WTC11 (cell line): ENCODE measurements around the gene MSI2. TPM values are rescaled to one million over a fixed set of nuclear protein-coding genes. Genes with fewer than 3 reads are reported as not detected.

ENCODE experiments used
- ATAC-seq: fragments of 200-7000 bp; cut with Tn5 transposase; 2 replicates; pipeline ENCODE4 v1.10.0; 2021; ENCODE audit warnings: mild to moderate bottlenecking, moderate library complexity
- CTCF ChIA-PET: fragments of 300-600 bp; sonication (Branson Sonifier 250); formaldehyde crosslinking; loops from one replicate; lab custom pipeline; 2021; ENCODE audit warnings: antibody characterized with exemption; lab: Charles Lee
- POLR2A ChIA-PET: fragments of 350-600 bp; sonication (Branson Sonifier 250); formaldehyde crosslinking; loops from one replicate; lab custom pipeline; 2021; ENCODE audit warnings: antibody characterized with exemption; lab: Charles Lee
- DNase-seq: peaks from one replicate; pipeline ENCODE4 v3.0.0; 2021; ENCODE audit warnings: low spot score
- H3K27ac Mint-ChIP-seq: 2 replicates; pipeline ENCODE4 v1.8.0; 2021; ENCODE audit warnings: mixed read lengths
- H3K27me3 Mint-ChIP-seq: 2 replicates; pipeline ENCODE4 v1.8.0; 2021; ENCODE audit warnings: low read depth, mild to moderate bottlenecking, moderate library complexity, mixed read lengths
- H3K36me3 Mint-ChIP-seq: 2 replicates; pipeline ENCODE4 v1.8.0; 2021; ENCODE audit warnings: mixed read lengths
- H3K4me1 Mint-ChIP-seq: 2 replicates; pipeline ENCODE4 v1.8.0; 2022; ENCODE audit warnings: mixed read lengths
- H3K4me3 Mint-ChIP-seq: 2 replicates; pipeline ENCODE4 v1.8.0; 2021; ENCODE audit warnings: mild to moderate bottlenecking, moderate library complexity, mixed read lengths
- H3K9me3 Mint-ChIP-seq: 2 replicates; pipeline ENCODE4 v1.8.0; 2021; ENCODE audit warnings: mixed read lengths
- AR ChIP-seq: fragments of 250-450 bp; sonication (Bioruptor Pico); IDR thresholded peaks from 2 replicates; pipeline ENCODE4 v1.9.0; 2021; ENCODE audit warnings: mild to moderate bottlenecking
- CBFB ChIP-seq: sonication (generic); formaldehyde crosslinking; IDR thresholded peaks from 2 replicates; pipeline ENCODE4 v1.8.1; 2022; ENCODE audit warnings: mild to moderate bottlenecking, low read depth, missing genetic modification reagents
- CREB1 ChIP-seq: sonication (generic); formaldehyde crosslinking; IDR thresholded peaks from 2 replicates; pipeline ENCODE4 v1.8.0; 2023; ENCODE audit warnings: mild to moderate bottlenecking, missing genetic modification reagents
- CTCF ChIP-seq: fragments of 200-600 bp; IDR thresholded peaks from 2 replicates; pipeline ENCODE4 v1.8.0; 2022; ENCODE audit warnings: antibody characterized with exemption
- E2F4 ChIP-seq: sonication (generic); formaldehyde crosslinking; IDR thresholded peaks from 2 replicates; pipeline ENCODE4 v1.8.1; 2022; ENCODE audit warnings: low read depth, mild to moderate bottlenecking, moderate library complexity, missing genetic modification reagents, borderline replicate concordance
- ESRRA ChIP-seq: sonication (generic); formaldehyde crosslinking; IDR thresholded peaks from 2 replicates; pipeline ENCODE4 v1.8.1; 2022; ENCODE audit warnings: mild to moderate bottlenecking, missing genetic modification reagents, borderline replicate concordance
- FOXJ3 ChIP-seq: sonication (generic); formaldehyde crosslinking; IDR thresholded peaks from 2 replicates; pipeline ENCODE4 v1.9.0; 2021; ENCODE audit warnings: missing genetic modification reagents, mild to moderate bottlenecking, borderline replicate concordance
- MAX ChIP-seq: sonication (generic); formaldehyde crosslinking; IDR thresholded peaks from 2 replicates; pipeline ENCODE4 v1.8.0; 2022; ENCODE audit warnings: mild to moderate bottlenecking, missing genetic modification reagents
- MLX ChIP-seq: sonication (generic); formaldehyde crosslinking; IDR thresholded peaks from 2 replicates; pipeline ENCODE4 v1.8.1; 2023; ENCODE audit warnings: mild to moderate bottlenecking, missing genetic modification reagents, moderate library complexity
- MXD4 ChIP-seq: fragments of 250-450 bp; sonication (Bioruptor Pico); IDR thresholded peaks from 2 replicates; pipeline ENCODE4 v1.8.0; 2021; ENCODE audit warnings: mild to moderate bottlenecking, moderate library complexity, borderline replicate concordance
- NR2C2 ChIP-seq: sonication (generic); formaldehyde crosslinking; IDR thresholded peaks from 2 replicates; pipeline ENCODE4 v1.8.0; 2022; ENCODE audit warnings: mild to moderate bottlenecking, missing genetic modification reagents
- OVOL2 ChIP-seq: fragments of 250-450 bp; sonication (Bioruptor Pico); IDR thresholded peaks from 2 replicates; pipeline ENCODE4 v1.9.0; 2021; ENCODE audit warnings: mild to moderate bottlenecking, borderline replicate concordance
- PRRX2 ChIP-seq: fragments of 250-450 bp; sonication (Bioruptor Pico); IDR thresholded peaks from 2 replicates; pipeline ENCODE4 v1.8.0; 2021; ENCODE audit warnings: mild to moderate bottlenecking
- RORB ChIP-seq: fragments of 250-450 bp; sonication (Bioruptor Pico); IDR thresholded peaks from 2 replicates; pipeline ENCODE4 v1.9.0; 2021; ENCODE audit warnings: mild to moderate bottlenecking
- SMAD3 ChIP-seq: sonication (generic); formaldehyde crosslinking; IDR thresholded peaks from 2 replicates; pipeline ENCODE4 v1.8.0; 2022; ENCODE audit warnings: missing genetic modification reagents, mild to moderate bottlenecking, borderline replicate concordance
- SMAD4 ChIP-seq: sonication (generic); formaldehyde crosslinking; IDR thresholded peaks from 2 replicates; pipeline ENCODE4 v1.8.0; 2022; ENCODE audit warnings: mild to moderate bottlenecking, missing genetic modification reagents
- TEAD1 ChIP-seq: sonication (generic); formaldehyde crosslinking; IDR thresholded peaks from 2 replicates; pipeline ENCODE4 v1.8.0; 2022; ENCODE audit warnings: mild to moderate bottlenecking, missing genetic modification reagents
- ZBTB43 ChIP-seq: sonication (generic); formaldehyde crosslinking; IDR thresholded peaks from 2 replicates; pipeline ENCODE4 v1.8.1; 2023; ENCODE audit warnings: mild to moderate bottlenecking, missing genetic modification reagents
- ZNF219 ChIP-seq: sonication (generic); formaldehyde crosslinking; IDR thresholded peaks from 2 replicates; pipeline ENCODE4 v1.8.0; 2023; ENCODE audit warnings: missing genetic modification reagents, mild to moderate bottlenecking, borderline replicate concordance
- ZNF317 ChIP-seq: sonication (generic); formaldehyde crosslinking; IDR thresholded peaks from 2 replicates; pipeline ENCODE4 v1.8.1; 2023; ENCODE audit warnings: low read depth, mild to moderate bottlenecking, moderate library complexity, missing genetic modification reagents, borderline replicate concordance
- ZNF396 ChIP-seq: fragments of 250-450 bp; sonication (Bioruptor Pico); IDR thresholded peaks from 2 replicates; pipeline ENCODE4 v1.8.0; 2021; ENCODE audit warnings: mild to moderate bottlenecking, moderate library complexity, borderline replicate concordance
- total RNA-seq: library from RNA; stranded (reverse); gene quantifications from 3 replicates; pipeline ENCODE4 v1.2.3, GENCODE V29; 2021
- TF ChIP-seq, protein P1 (sequence below): fragments of 250-450 bp; sonication (Bioruptor Pico); IDR thresholded peaks from 2 replicates; pipeline ENCODE4 v2.1.2; 2022; ENCODE audit warnings: mild to moderate bottlenecking, moderate library complexity
- TF ChIP-seq, protein P2 (sequence below): sonication (generic); formaldehyde crosslinking; IDR thresholded peaks from 2 replicates; pipeline ENCODE4 v1.8.0; 2023; ENCODE audit warnings: missing genetic modification reagents
- TF ChIP-seq, protein P3 (sequence below): sonication (generic); formaldehyde crosslinking; IDR thresholded peaks from 2 replicates; pipeline ENCODE4 v1.8.1; 2022; ENCODE audit warnings: mild to moderate bottlenecking, moderate library complexity, missing genetic modification reagents

Gene MSI2
- total RNA-seq, 1 experiment from 2014 or later: 82.1 TPM

DNA sequence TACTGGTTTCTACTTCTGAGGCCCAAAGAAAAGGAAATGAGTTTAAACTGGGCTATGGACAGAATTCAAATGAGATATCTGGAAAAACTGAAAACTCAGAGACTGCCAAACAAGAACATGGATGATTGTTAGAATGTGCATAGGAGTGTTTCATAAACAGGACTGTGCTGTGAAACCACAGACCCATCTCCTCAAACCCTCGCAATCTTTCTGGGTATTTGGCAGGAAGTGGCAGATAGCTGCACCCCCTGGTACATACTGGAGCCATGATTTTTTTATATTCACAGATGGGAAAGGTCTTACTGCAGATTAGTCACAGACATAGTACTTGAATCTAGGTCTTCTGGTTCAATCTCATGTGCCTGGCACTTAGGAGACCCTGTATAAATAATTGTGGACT lies 343.8 kb downstream of the MSI2 start:
- ChIA-PET CTCF (interaction anchor here (0.7 to 7.5 kb wide), 3 partner anchors 14 to 71 kb away, joined by 3 to 107 read pairs (median 3); no protein-coding TSS in a partner anchor), POLR2A (no interaction called here)
- DNase-seq (no peak), ATAC-seq (no peak)
- Mint-ChIP-seq H3K4me1 (peaks cover 17% of the 10 kb centered on the region), H3K36me3 (0 out of 2 replicates have a peak, but pooled peaks cover 3% of the 10 kb centered on the region), H3K9me3 (peaks cover 3% of the 10 kb centered on the region), H3K27ac (no peak overlapping the region), H3K4me3 (no peak overlapping the region), H3K27me3 (no peaks in the 10 kb centered on the region)
- TF ChIP-seq CBFB (CRISPR knock-in tag) (no peak), MXD4 (CRISPR knock-in tag) (no peak), MAX (CRISPR knock-in tag) (no peak), TEAD1 (CRISPR knock-in tag) (no peak), CREB1 (CRISPR knock-in tag) (no peak), SMAD3 (CRISPR knock-in tag) (no peak), E2F4 (CRISPR knock-in tag) (no peak), SMAD4 (CRISPR knock-in tag) (no peak), FOXJ3 (CRISPR knock-in tag) (no peak), CTCF (no peak), AR (CRISPR knock-in tag) (no peak), MLX (CRISPR knock-in tag) (no peak)

- no peak overlapping the region for H3K4me3 Mint-ChIP-seq
- no peak for DNase-seq
- peaks cover 28% of the 10 kb centered on the region for H3K4me1 Mint-ChIP-seq
- ChIA-PET POLR2A (no interaction called here), CTCF (interaction anchor here (0.9 to 7.5 kb wide), 9 partner anchors 21 to 359 kb away, joined by 3 to 107 read pairs (median 3); no protein-coding TSS in a partner anchor)
- no peaks in the 10 kb centered on the region for H3K36me3 Mint-ChIP-seq
- no peaks in the 10 kb centered on the region for H3K9me3 Mint-ChIP-seq
- no peak for ATAC-seq
- H3K27ac Mint-ChIP-seq: no peak overlapping the region
- H3K27me3 Mint-ChIP-seq: no peaks in the 10 kb centered on the region
- TF ChIP-seq NR2C2 (CRISPR knock-in tag): no peak
- TF ChIP-seq ZNF219 (CRISPR knock-in tag): no peak
- TF ChIP-seq ESRRA (CRISPR knock-in tag): no peak
- TF ChIP-seq, protein P1, sequence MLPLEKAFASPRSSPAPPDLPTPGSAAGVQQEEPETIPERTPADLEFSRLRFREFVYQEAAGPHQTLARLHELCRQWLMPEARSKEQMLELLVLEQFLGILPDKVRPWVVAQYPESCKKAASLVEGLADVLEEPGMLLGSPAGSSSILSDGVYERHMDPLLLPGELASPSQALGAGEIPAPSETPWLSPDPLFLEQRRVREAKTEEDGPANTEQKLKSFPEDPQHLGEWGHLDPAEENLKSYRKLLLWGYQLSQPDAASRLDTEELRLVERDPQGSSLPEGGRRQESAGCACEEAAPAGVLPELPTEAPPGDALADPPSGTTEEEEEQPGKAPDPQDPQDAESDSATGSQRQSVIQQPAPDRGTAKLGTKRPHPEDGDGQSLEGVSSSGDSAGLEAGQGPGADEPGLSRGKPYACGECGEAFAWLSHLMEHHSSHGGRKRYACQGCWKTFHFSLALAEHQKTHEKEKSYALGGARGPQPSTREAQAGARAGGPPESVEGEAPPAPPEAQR (CRISPR knock-in tag): no peak
- TF ChIP-seq OVOL2 (CRISPR knock-in tag): no peak
- no peak for TF ChIP-seq ZNF317 (CRISPR knock-in tag)
- TF ChIP-seq, protein P2, sequence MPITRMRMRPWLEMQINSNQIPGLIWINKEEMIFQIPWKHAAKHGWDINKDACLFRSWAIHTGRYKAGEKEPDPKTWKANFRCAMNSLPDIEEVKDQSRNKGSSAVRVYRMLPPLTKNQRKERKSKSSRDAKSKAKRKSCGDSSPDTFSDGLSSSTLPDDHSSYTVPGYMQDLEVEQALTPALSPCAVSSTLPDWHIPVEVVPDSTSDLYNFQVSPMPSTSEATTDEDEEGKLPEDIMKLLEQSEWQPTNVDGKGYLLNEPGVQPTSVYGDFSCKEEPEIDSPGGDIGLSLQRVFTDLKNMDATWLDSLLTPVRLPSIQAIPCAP (CRISPR knock-in tag): no peak
- no peak for TF ChIP-seq ZBTB43 (CRISPR knock-in tag)
- no peak for TF ChIP-seq PRRX2
- TF ChIP-seq ZNF396 (CRISPR knock-in tag): no peak
- TF ChIP-seq, protein P3, sequence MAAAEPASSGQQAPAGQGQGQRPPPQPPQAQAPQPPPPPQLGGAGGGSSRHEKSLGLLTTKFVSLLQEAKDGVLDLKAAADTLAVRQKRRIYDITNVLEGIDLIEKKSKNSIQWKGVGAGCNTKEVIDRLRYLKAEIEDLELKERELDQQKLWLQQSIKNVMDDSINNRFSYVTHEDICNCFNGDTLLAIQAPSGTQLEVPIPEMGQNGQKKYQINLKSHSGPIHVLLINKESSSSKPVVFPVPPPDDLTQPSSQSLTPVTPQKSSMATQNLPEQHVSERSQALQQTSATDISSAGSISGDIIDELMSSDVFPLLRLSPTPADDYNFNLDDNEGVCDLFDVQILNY: no peak
- TF ChIP-seq RORB: no peak
Measured at GRCh38 chr17:57601143-57601735, 344.9 kb downstream of the MSI2 start.
